ENCODE data around the gene RNASEL. TPM values are rescaled to one million over a fixed set of nuclear protein-coding genes. Genes with fewer than 3 reads are reported as not detected.

The RNASEL gene
- total and polyA plus RNA-seq, 9 donors = 6.7 to 15.0 (median 9.7) TPM

GRCh38 chr1:182625024-182625423 is 36.0 kb upstream of the RNASEL start:
- intact Hi-C loops (cut with DNase I) = no loop called here
- DNase-seq = no peak

GRCh38 chr1:182624577-182624976 is 35.5 kb upstream of the RNASEL start:
- intact Hi-C loops (cut with DNase I) = no loop called here
- no peak for DNase-seq
- Histone ChIP-seq H3K36me3 (no peaks in the 10 kb centered on the region), H3K4me3 (no peak overlapping the region), H3K27me3 (no peaks in the 10 kb centered on the region), H3K27ac (no peak overlapping the region), H3K9me3 (no peaks in the 10 kb centered on the region), H3K4me1 (ENCODE audit: insufficient read depth) (no peaks in the 10 kb centered on the region)
- TF ChIP-seq EP300 (IDR thresholded peaks at IDR 0.05) = no peak
- no peak for TF ChIP-seq CTCF (IDR thresholded peaks at IDR 0.05)
- no peak for TF ChIP-seq POLR2A (IDR thresholded peaks at IDR 0.05)
- 44 to 59% (median 47%) methylated on average over 1 of the region's 1 CpG for WGBS, 3 donors

More at GRCh38 chr1:182625024-182625423, 36.0 kb upstream of the RNASEL start:
- H3K27me3 ChIP-seq = no peaks in the 10 kb centered on the region
- TF ChIP-seq EP300 (IDR thresholded peaks at IDR 0.05) (no peak), POLR2A (IDR thresholded peaks at IDR 0.05) (no peak), CTCF (IDR thresholded peaks at IDR 0.05) (no peak)
- H3K9me3 ChIP-seq = no peaks in the 10 kb centered on the region
- H3K4me1 ChIP-seq (ENCODE audit: insufficient read depth) = no peaks in the 10 kb centered on the region
- WGBS, 3 donors = 92 to 93% (median 92%) methylated on average over 3 of the region's 3 CpGs
- no peaks in the 10 kb centered on the region for H3K36me3 ChIP-seq
- no peak overlapping the region for H3K27ac ChIP-seq
- H3K4me3 ChIP-seq = no peak overlapping the region

GRCh38 chr1:182622901-182623528 is 34.0 kb upstream of the RNASEL start:
- TF ChIP-seq POLR2A (IDR thresholded peaks at IDR 0.05) (no peak), EP300 (IDR thresholded peaks at IDR 0.05) (no peak)
- intact Hi-C loops (cut with DNase I) = no loop called here
- H3K4me1 ChIP-seq (ENCODE audit: insufficient read depth) = no peaks in the 10 kb centered on the region
- DNase-seq = no peak
- H3K36me3 ChIP-seq = no peaks in the 10 kb centered on the region
- no peak overlapping the region for H3K27ac ChIP-seq
- H3K27me3 ChIP-seq = no peaks in the 10 kb centered on the region
- no peaks in the 10 kb centered on the region for H3K9me3 ChIP-seq
- no peak overlapping the region for H3K4me3 ChIP-seq
- 29 to 40% (median 32%) methylated on average over 6 of the region's 6 CpGs for WGBS, 3 donors

- WGBS, 3 donors = 89 to 98% (median 92%) methylated on average over 2 of the region's 2 CpGs
- DNase-seq = no peak
- intact Hi-C loops (cut with DNase I) = no loop called here
- Histone ChIP-seq H3K9me3 (no peaks in the 10 kb centered on the region), H3K27ac (no peak overlapping the region), H3K36me3 (no peaks in the 10 kb centered on the region), H3K4me3 (no peak overlapping the region), H3K27me3 (no peaks in the 10 kb centered on the region), H3K4me1 (ENCODE audit: insufficient read depth) (no peaks in the 10 kb centered on the region)
- TF ChIP-seq POLR2A (IDR thresholded peaks at IDR 0.05) (no peak), CTCF (IDR thresholded peaks at IDR 0.05) (no peak), EP300 (IDR thresholded peaks at IDR 0.05) (no peak)
Measured at GRCh38 chr1:182621906-182622305, 32.9 kb upstream of the RNASEL start.

GRCh38 chr1:182620924-182621585 is 32.0 kb upstream of the RNASEL start:
- Histone ChIP-seq H3K27ac (no peak overlapping the region), H3K27me3 (no peaks in the 10 kb centered on the region)
- intact Hi-C loops (cut with DNase I) = no loop called here

More at GRCh38 chr1:182620924-182621585, 32.0 kb upstream of the RNASEL start:
- Histone ChIP-seq H3K4me3 (no peak overlapping the region), H3K9me3 (no peaks in the 10 kb centered on the region), H3K4me1 (ENCODE audit: insufficient read depth) (peaks cover 2% of the 10 kb centered on the region), H3K36me3 (no peaks in the 10 kb centered on the region)
- no peak for DNase-seq
- TF ChIP-seq EP300 (IDR thresholded peaks at IDR 0.05) (no peak), CTCF (IDR thresholded peaks at IDR 0.05) (no peak), POLR2A (IDR thresholded peaks at IDR 0.05) (no peak)
